Hematopoietic multipotent progenitor cell treated with erythropoietin and hydrocortisone succinate and interleukin-3 and kit ligand, for 15 days (in vitro differentiated cells): ENCODE results near the gene SORCS1.

ENCODE experiments used
- DNase-seq: peaks from one replicate; pipeline ENCODE4 v3.0.0-alpha.2; 2015; ENCODE audit warnings: low spot score

Gene SORCS1

GRCh38 chr10:106992055-106992454 lies 172.5 kb downstream of the SORCS1 start:
- no peak for DNase-seq

GRCh38 chr10:106991091-106991490 lies 173.4 kb downstream of the SORCS1 start:
- DNase-seq: no peak

- DNase-seq: no peak
These were observed 177.1 kb downstream of the SORCS1 start for GRCh38 chr10:106987362-106987761.

GRCh38 chr10:106982268-106982667 lies 182.2 kb downstream of the SORCS1 start:
- DNase-seq: no peak

- no peak for DNase-seq
These were observed 182.9 kb downstream of the SORCS1 start for GRCh38 chr10:106981452-106982075.

GRCh38 chr10:106980495-106981451 lies 183.7 kb downstream of the SORCS1 start:
- no peak for DNase-seq

DNA sequence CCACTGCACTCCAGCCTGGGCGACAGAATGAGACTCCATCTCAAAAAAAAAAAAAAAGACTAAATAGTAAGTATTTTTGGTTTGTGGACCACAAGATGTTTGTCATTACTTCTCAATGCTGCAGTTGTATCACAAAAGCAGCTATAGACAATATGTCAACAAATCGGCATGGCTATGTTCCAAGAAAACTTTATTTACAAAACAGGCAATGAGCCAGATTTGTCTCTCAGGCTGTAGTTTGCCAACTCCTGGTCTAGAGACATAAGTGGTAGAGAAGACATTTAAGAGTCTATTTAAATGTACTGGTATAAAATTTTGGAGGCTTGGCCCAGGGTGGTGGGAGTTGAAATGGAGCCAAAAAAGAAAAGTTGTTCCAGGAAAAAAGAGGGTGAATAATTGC lies 185.8 kb downstream of the SORCS1 start:
- DNase-seq: no peak

DNA sequence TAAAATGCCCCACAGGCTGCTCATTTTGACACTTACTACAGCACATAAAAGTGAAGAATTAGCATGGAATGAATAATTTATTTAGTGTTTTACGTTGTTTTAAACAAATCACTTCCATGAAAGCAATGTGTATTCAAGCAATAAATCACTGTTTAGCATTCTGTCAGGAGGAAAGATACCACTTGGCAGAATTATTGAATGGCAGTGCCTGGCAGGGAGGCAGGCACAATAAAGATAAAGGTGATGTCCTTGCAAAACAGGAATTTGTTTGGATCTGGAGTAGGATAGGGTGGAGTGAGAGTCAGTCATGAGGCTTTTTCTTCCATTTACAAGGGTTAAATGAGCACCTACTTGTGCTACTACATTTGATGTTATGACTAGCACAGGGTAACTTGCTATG lies 190.8 kb downstream of the SORCS1 start:
- DNase-seq: no peak

DNA sequence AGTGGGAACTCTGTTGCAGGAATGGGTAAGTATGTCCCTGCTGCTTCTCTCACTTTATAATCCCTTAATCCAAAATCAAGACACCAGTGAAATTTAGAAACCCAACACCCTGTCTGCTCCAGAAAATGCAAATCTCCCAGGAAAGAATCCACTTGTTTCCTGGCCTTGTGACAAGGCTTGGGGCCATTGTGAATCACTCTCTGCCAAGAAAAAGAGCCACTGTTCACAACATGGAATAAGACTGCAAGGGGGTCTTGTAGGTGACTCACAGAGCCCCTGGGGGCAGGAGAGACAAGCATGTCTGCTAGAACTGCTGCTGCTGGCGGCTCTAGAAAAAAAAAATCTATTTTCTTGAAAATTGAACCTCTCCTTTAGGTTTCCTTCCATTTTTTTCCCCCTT lies 191.2 kb downstream of the SORCS1 start:
- no peak for DNase-seq

DNA sequence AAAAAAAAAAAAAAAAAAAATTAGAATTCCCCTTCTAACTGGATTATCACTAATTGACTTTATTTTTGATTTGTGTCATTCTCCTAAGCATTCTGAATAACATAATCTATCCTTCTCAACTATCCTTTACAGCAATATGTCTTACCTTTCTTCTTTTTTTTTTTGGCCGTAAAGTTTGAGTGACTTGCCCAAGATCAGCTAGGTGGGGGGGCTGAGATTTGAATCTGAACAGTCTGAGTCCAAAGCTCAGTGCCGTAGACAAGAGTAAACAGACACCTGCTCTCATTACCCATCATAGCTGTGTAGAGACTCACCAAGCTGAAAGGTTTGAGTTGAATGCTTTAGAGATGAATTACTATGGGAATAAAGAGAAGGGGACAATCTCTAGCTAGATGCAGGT lies 192.1 kb downstream of the SORCS1 start:
- no peak for DNase-seq

DNA sequence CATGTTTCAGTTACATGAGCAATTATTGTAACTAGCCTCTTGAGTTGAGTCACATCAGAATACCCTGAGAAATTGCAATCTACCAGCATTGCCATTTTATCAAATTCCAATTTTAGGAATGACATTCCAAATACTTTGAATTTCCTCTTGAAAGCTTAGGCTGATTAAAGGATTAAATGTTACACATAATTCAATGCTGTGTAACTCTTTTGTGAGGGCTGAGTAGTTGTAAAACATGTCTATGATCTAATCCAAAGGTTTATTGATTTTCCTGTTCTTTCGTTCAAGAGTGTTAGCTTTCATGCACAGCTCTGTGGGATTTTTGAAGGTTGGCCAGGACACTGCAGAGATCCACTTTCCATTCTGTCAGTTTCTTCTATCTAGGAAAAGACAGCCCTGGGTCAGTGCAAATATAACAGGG lies 193.1 kb downstream of the SORCS1 start:
- no peak for DNase-seq

GRCh38 chr10:106967452-106967851 lies 197.1 kb downstream of the SORCS1 start:
- no peak for DNase-seq

DNA sequence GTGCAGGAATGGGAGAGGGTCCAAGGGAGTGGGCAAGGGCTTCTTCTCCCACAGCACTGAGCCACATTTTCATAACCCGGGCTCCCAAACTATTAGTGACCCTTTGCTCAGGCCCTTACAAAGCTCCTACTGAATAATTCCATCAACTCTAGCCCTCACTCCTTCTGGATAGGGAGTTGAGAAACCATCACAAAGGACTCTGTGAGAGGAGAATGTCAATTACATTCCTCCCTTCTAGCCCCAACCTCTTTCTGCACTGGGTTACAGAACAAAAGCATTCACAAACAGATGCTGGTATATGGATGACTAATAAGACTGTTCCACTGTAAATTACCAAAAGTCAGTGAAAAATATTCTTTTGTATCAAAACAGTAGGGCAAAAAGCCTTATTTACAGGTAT lies 203.7 kb downstream of the SORCS1 start:
- DNase-seq: no peak

- no peak for DNase-seq
These were observed 205.0 kb downstream of the SORCS1 start for GRCh38 chr10:106959521-106959920.

- DNase-seq: no peak
These were observed 205.7 kb downstream of the SORCS1 start for GRCh38 chr10:106958589-106959361.

- DNase-seq: no peak
These were observed 206.5 kb downstream of the SORCS1 start for GRCh38 chr10:106957823-106958588.

- no peak for DNase-seq
These were observed 208.1 kb downstream of the SORCS1 start for GRCh38 chr10:106956216-106956915.

GRCh38 chr10:106955133-106955532 lies 209.4 kb downstream of the SORCS1 start:
- DNase-seq: no peak

DNA sequence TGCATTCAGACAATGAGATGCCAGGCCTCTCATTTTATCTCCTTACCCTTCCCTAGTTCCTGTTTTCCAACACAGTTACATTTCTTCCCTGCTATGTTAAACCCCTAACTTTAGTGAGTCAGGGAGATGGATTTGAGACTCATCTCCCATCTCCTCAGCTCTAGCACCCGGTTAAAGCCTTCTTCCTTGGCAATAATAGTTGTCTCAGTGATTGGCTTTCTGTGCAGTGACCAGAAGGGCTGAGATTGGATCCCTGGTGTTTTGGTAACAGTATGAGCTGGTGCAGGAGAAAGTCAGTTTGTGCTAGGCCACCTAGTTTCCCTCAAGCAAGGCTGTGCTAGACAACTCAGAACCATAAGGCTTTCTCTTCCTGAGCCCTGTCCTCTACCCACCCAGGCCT lies 212.5 kb downstream of the SORCS1 start:
- no peak for DNase-seq

- no peak for DNase-seq
These were observed 214.6 kb downstream of the SORCS1 start for GRCh38 chr10:106949680-106950478.
